Measurements from ENCODE around the gene NALCN. TPM values are rescaled to one million over a fixed set of nuclear protein-coding genes. Genes with fewer than 3 reads are reported as not detected.

Gene NALCN
- total and polyA plus RNA-seq, 10 of the 15 experiments (the other 5 are each of a cell fraction or from before 2014, with no cell fraction given), result under 0.01 TPM; not detected in 9

DNA sequence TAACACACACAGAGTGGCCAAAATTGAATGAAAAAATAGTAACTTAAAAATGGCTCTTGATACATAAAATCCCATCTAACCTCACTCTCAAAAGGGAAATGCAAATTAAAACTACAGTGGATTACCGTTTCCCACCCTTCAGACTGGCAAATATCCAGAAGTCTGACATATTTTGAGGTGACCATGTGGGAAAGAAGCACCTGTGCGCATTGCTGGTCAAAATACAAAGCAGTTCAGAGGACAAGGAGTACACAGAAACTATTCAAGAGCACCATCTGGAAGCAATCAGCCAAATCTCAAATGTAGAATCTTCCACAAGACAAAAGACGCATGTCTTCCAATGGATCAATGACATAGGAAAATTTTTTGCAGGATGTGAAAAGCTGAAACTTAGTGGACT, 23.2 kb downstream of the NALCN start:
- TF ChIP-seq POLR2AphosphoS5 (IDR thresholded peaks at IDR 0.05; ENCODE audit: low read length) (no peak), NRF1 (conservative IDR thresholded peaks at IDR 0.05; ENCODE audit: low read depth, low read length) (no peak), KAT2A (conservative IDR thresholded peaks at IDR 0.05; ENCODE audit: control insufficient read depth, low read depth, low read length) (no peak), RFX5 (IDR thresholded peaks at IDR 0.05; ENCODE audit: low read depth, low read length) (no peak), POU2F2 (IDR thresholded peaks at IDR 0.05; ENCODE audit: borderline replicate concordance, low read depth, low read length) (no peak), IRF4 (IDR thresholded peaks at IDR 0.05; ENCODE audit: low read depth, low read length) (no peak), RAD21 (IDR thresholded peaks at IDR 0.05; ENCODE audit: insufficient read depth, low read depth, low read length) (no peak), JUNB (IDR thresholded peaks at IDR 0.05) (no peak), MYC (IDR thresholded peaks at IDR 0.05; ENCODE audit: insufficient read depth, insufficient read length, insufficient replicate concordance, low read length, severe bottlenecking) (no peak)
- TF ChIP-seq, protein P1, sequence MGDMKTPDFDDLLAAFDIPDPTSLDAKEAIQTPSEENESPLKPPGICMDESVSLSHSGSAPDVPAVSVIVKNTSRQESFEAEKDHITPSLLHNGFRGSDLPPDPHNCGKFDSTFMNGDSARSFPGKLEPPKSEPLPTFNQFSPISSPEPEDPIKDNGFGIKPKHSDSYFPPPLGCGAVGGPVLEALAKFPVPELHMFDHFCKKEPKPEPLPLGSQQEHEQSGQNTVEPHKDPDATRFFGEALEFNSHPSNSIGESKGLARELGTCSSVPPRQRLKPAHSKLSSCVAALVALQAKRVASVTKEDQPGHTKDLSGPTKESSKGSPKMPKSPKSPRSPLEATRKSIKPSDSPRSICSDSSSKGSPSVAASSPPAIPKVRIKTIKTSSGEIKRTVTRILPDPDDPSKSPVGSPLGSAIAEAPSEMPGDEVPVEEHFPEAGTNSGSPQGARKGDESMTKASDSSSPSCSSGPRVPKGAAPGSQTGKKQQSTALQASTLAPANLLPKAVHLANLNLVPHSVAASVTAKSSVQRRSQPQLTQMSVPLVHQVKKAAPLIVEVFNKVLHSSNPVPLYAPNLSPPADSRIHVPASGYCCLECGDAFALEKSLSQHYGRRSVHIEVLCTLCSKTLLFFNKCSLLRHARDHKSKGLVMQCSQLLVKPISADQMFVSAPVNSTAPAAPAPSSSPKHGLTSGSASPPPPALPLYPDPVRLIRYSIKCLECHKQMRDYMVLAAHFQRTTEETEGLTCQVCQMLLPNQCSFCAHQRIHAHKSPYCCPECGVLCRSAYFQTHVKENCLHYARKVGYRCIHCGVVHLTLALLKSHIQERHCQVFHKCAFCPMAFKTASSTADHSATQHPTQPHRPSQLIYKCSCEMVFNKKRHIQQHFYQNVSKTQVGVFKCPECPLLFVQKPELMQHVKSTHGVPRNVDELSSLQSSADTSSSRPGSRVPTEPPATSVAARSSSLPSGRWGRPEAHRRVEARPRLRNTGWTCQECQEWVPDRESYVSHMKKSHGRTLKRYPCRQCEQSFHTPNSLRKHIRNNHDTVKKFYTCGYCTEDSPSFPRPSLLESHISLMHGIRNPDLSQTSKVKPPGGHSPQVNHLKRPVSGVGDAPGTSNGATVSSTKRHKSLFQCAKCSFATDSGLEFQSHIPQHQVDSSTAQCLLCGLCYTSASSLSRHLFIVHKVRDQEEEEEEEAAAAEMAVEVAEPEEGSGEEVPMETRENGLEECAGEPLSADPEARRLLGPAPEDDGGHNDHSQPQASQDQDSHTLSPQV (IDR thresholded peaks at IDR 0.05), result no peak
- TF ChIP-seq, protein P2, sequence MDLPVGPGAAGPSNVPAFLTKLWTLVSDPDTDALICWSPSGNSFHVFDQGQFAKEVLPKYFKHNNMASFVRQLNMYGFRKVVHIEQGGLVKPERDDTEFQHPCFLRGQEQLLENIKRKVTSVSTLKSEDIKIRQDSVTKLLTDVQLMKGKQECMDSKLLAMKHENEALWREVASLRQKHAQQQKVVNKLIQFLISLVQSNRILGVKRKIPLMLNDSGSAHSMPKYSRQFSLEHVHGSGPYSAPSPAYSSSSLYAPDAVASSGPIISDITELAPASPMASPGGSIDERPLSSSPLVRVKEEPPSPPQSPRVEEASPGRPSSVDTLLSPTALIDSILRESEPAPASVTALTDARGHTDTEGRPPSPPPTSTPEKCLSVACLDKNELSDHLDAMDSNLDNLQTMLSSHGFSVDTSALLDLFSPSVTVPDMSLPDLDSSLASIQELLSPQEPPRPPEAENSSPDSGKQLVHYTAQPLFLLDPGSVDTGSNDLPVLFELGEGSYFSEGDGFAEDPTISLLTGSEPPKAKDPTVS (IDR thresholded peaks at IDR 0.05; ENCODE audit: low read depth, low read length), result no peak
- Histone ChIP-seq H3K9ac (ENCODE audit: control insufficient read depth, insufficient read depth, low read length) (no peak overlapping the region), H3K27me3 (replicated peaks in 1 of 2; ENCODE audit: control insufficient read depth in 2 of 2, insufficient read depth in 2 of 2, low read length in 1 of 2) (no peaks in the 10 kb centered on the region), H3K36me3 (ENCODE audit: control insufficient read depth in 2 of 2, insufficient read depth in 2 of 2, low read length in 1 of 2) (no peaks in the 10 kb centered on the region), H3K9me3 (replicated peaks; ENCODE audit: control insufficient read depth, insufficient read depth, low read length) (no peaks in the 10 kb centered on the region), H3K4me3 (no peak overlapping the region), H3K4me1 (ENCODE audit: control insufficient read depth, insufficient read depth, low read length) (no peaks in the 10 kb centered on the region), H2AFZ (ENCODE audit: control insufficient read depth, low read depth, low read length) (no peak overlapping the region), H3K79me2 (ENCODE audit: control insufficient read depth, insufficient read depth, low read length) (no peaks in the 10 kb centered on the region), H3K4me2 (ENCODE audit: control insufficient read depth, insufficient read depth) (no peak overlapping the region), H3K27ac (ENCODE audit: control insufficient read depth, insufficient read depth) (no peak overlapping the region), H4K20me1 (ENCODE audit: control insufficient read depth, insufficient read depth) (no peaks in the 10 kb centered on the region)
- no peak for FAIRE-seq
- no peak for ATAC-seq
- intact Hi-C loops (cut with micrococcal nuclease; ENCODE audit: unreplicated experiment), result no loop called here
- POLR2A ChIA-PET, result no interaction called here
- 7% methylated on average over 3 of the region's 3 CpGs for WGBS (ENCODE audit: insufficient coverage, insufficient replicate concordance, low lambda C conversion rate, missing lambda C conversion rate)
- RAD21 ChIA-PET (ENCODE audit: unreplicated experiment), result no interaction called here
- DNase-seq (ENCODE audit: low read depth, low spot score), result no peak
- no TSS peak for BruUV-seq (replicated peaks)
- in situ Hi-C loops (cut with MboI), result no loop called here
- SMC1A ChIA-PET (ENCODE audit: uncharacterized antibody, unreplicated experiment), result no interaction called here
- CTCF ChIA-PET, result no interaction called here
